ENCODE measurements around the gene AGTRAP. TPM values are rescaled to one million over a fixed set of nuclear protein-coding genes. Genes with fewer than 3 reads are reported as not detected.

Gene AGTRAP
- total and polyA plus RNA-seq, 2 of the 4 experiments (the other 2 are of a cell fraction), result 21.5 to 57.7 TPM

- Histone ChIP-seq H2BK20ac (ENCODE audit: low read depth, low read length) (no peak overlapping the region), H4K91ac (ENCODE audit: insufficient read depth, low read depth, low read length) (no peak overlapping the region), H3K14ac (replicated peaks; ENCODE audit: low read depth, low read length) (no peak overlapping the region), H3K79me1 (ENCODE audit: low read depth in 1 of 2, low read length in 2 of 2) (no peaks in the 10 kb centered on the region), H3K4me2 (ENCODE audit: low read depth, low read length) (no peak overlapping the region), H3K18ac (ENCODE audit: low read depth, low read length) (no peak overlapping the region), H2AFZ (replicated peaks; ENCODE audit: low read length, poor library complexity) (peak overlapping the region; percentile 51), H3K27ac (ENCODE audit: insufficient read depth, low read length) (no peak overlapping the region), H3K56ac (ENCODE audit: extremely low read depth, insufficient read depth, low read length) (no peak overlapping the region), H2AK5ac (ENCODE audit: low read depth, low read length) (no peak overlapping the region), H2BK5ac (ENCODE audit: low read depth, low read length, poor library complexity, severe bottlenecking) (no peak overlapping the region), H4K20me1 (ENCODE audit: insufficient read depth, low read length) (no peaks in the 10 kb centered on the region), H3K23ac (ENCODE audit: low read depth, low read length) (no peak overlapping the region), H3K9me3 (ENCODE audit: control insufficient read depth, insufficient read depth, low read length) (no peaks in the 10 kb centered on the region), H2BK120ac (ENCODE audit: low read depth, low read length) (no peak overlapping the region), H3K9me1 (ENCODE audit: insufficient read depth, low read length) (peaks cover 8% of the 10 kb centered on the region), H3K4me1 (ENCODE audit: control insufficient read depth, insufficient read depth, low read length) (peaks cover 3% of the 10 kb centered on the region; the same call in 1 of the 2 replicates), H2AK9ac (replicated peaks; ENCODE audit: low read depth, low read length, poor library complexity) (no peak overlapping the region), H3K27me3 (ENCODE audit: control insufficient read depth, insufficient read depth, low read length) (peaks cover 69% of the 10 kb centered on the region), H3K4ac (ENCODE audit: low read depth, low read length) (no peak overlapping the region), H2BK15ac (ENCODE audit: low read depth, low read length) (no peak overlapping the region), H4K5ac (ENCODE audit: low read depth, low read length) (no peak overlapping the region), H3K4me3 (ENCODE audit: insufficient read depth, low read depth, low read length) (no peak overlapping the region), H3K36me3 (ENCODE audit: control insufficient read depth, insufficient read depth, low read length) (no peaks in the 10 kb centered on the region), H4K8ac (ENCODE audit: low read depth in 2 of 2, low read length in 2 of 2) (no peak overlapping the region), H3K9ac (ENCODE audit: low read depth, low read length) (no peak overlapping the region)
- ChIA-PET CTCF (interaction anchor here (0.6 kb wide), 1 partner anchor 12 kb away, joined by 3 read pairs; no protein-coding TSS in a partner anchor), POLR2A (ENCODE audit: unreplicated experiment) (no interaction called here)
- in situ Hi-C loops (cut with MboI; ENCODE audit: low sequenced_read_pairs), result no loop called here
- intact Hi-C loops (cut with micrococcal nuclease), result no loop called here
- WGBS, 2 experiments (ENCODE audit: extremely low coverage in 2 of 2, insufficient read length in 1 of 2), result 47% methylated on average over 4 of the region's 8 CpGs; no CpG with 5 or more reads in 1 of the 2 experiments
- ATAC-seq (ENCODE audit: low read depth), result no peak
- no peak for DNase-seq
- dilution Hi-C loops (cut with HindIII; ENCODE audit: low sequenced_read_pairs, unreplicated experiment), result no loop called here
- no peak for TF ChIP-seq RAD21 (IDR thresholded peaks at IDR 0.05; ENCODE audit: low read length)
- TF ChIP-seq RCOR1 (IDR thresholded peaks at IDR 0.05; ENCODE audit: insufficient replicate concordance, low read length), result no peak
- TF ChIP-seq MAFK (IDR thresholded peaks at IDR 0.05; ENCODE audit: low read depth, low read length), result no peak
- no peak for TF ChIP-seq POLR2A (IDR thresholded peaks at IDR 0.05; ENCODE audit: low read depth, low read length)
- TF ChIP-seq ELK1 (IDR thresholded peaks at IDR 0.05; ENCODE audit: borderline replicate concordance, low read depth, low read length), result no peak
- TF ChIP-seq CHD1 (IDR thresholded peaks at IDR 0.05; ENCODE audit: low read depth, low read length), result no peak
- no peak for TF ChIP-seq USF2 (IDR thresholded peaks at IDR 0.05; ENCODE audit: low read depth, low read length)
- no peak for TF ChIP-seq RFX5 (IDR thresholded peaks at IDR 0.05; ENCODE audit: low read depth, low read length)
- no peak for TF ChIP-seq MAZ (IDR thresholded peaks at IDR 0.05; ENCODE audit: borderline replicate concordance, low read depth, low read length)
- TF ChIP-seq CTCF (conservative IDR thresholded peaks at IDR 0.05; ENCODE audit: low read depth, low read length), result no peak
- BruUV-seq (replicated peaks), result no TSS peak
Measured at GRCh38 chr1:11697188-11697892, 38.6 kb upstream of the AGTRAP start.

Measured in IMR-90 (cell line).